Measurements from ENCODE around the gene NMRK1.

Gene NMRK1

GRCh38 chr9:75104607-75105006, 16.7 kb upstream of the NMRK1 start:
- H3K9ac ChIP-seq (ENCODE audit: low read length) = no peak overlapping the region
- DNase-seq = no peak
- H4K91ac ChIP-seq (ENCODE audit: low read depth, low read length) = no peak overlapping the region

DNA sequence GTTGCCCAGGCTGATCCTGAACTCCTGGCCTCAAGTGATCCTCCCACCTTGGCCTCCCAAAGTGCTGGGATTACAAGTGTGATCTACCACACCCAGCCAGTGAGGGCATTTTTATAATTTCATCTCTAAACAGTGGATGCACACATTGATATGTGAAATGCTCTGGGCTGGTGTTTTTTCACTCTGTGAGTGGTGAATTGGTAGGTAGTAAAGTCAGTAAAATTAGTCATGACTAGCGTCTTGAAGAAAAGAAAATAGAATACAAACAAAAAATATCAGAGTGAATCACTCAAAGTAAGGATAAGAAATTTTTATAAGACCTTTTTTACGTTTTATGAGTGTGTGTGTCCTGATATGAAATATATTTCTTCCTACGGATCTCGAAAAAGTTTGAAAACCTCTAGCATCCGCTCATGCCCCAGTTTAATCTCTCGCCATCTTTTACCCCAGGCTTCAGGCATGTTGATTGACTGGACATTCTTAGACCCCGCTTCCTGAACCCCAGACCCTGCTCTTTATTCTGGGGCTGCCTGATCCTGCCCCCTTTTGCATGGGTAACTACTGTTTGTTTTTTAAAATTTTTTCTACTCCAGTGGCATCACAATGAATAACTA, 14.3 kb upstream of the NMRK1 start:
- peaks cover 0 to 2% of the 10 kb centered on the region in 2 experiments for H3K36me3 ChIP-seq (ENCODE audit: control insufficient read depth in 1 of 2, insufficient read depth in 2 of 2, low read length in 2 of 2)
- no peak overlapping the region for H3K14ac ChIP-seq (ENCODE audit: low read length)
- no peak overlapping the region for H3K23ac ChIP-seq (ENCODE audit: low read length)
- H3K4me1 ChIP-seq (ENCODE audit: control insufficient read depth in 1 of 2, insufficient read depth in 2 of 2, low read length in 2 of 2) = peaks cover 5 to 14% of the 10 kb centered on the region in 2 experiments
- H3K79me2 ChIP-seq (ENCODE audit: control insufficient read depth, insufficient read depth, low read length, poor library complexity) = peaks cover 7% of the 10 kb centered on the region
- H3K4me2 ChIP-seq (ENCODE audit: low read length) = no peak overlapping the region
- no peak overlapping the region for H4K8ac ChIP-seq (ENCODE audit: low read depth, low read length)
- H2AK5ac ChIP-seq (ENCODE audit: low read length) = peak overlapping the region; percentile 43
- no peak overlapping the region for H2BK5ac ChIP-seq (ENCODE audit: low read depth, low read length, poor library complexity)
- no CpG with 5 or more reads among the region's 7 CpGs for WGBS (ENCODE audit: extremely low coverage, insufficient coverage, insufficient read length)
- no peak overlapping the region for H3K27ac ChIP-seq (ENCODE audit: low read depth, low read length)
- no peaks in the 10 kb centered on the region for H3K27me3 ChIP-seq (ENCODE audit: insufficient read depth, low read length)
- no peak overlapping the region for H3K9ac ChIP-seq (ENCODE audit: low read length)
- no peak overlapping the region for H4K12ac ChIP-seq (ENCODE audit: low read depth, low read length)
- peak overlapping the region; percentile 70 for H3K4ac ChIP-seq (ENCODE audit: low read depth, low read length)
- H2BK120ac ChIP-seq (ENCODE audit: insufficient read depth, low read length, poor library complexity) = no peak overlapping the region
- no peak overlapping the region for H2AFZ ChIP-seq (ENCODE audit: insufficient read depth, low read length, poor library complexity)
- H3K18ac ChIP-seq (ENCODE audit: low read length) = no peak overlapping the region
- DNase-seq = no peak
- no peak overlapping the region for H3K4me3 ChIP-seq (ENCODE audit: low read depth, low read length)
- no peaks in the 10 kb centered on the region for H3K9me3 ChIP-seq (ENCODE audit: insufficient read depth, low read depth, low read length)
- H4K91ac ChIP-seq (ENCODE audit: low read depth, low read length) = no peak overlapping the region
- H3K79me1 ChIP-seq (ENCODE audit: low read length) = peaks cover 2% of the 10 kb centered on the region
- peak overlapping the region; percentile 56 for H2BK12ac ChIP-seq (ENCODE audit: low read length)

More at GRCh38 chr9:75104607-75105006, 16.7 kb upstream of the NMRK1 start:
- Histone ChIP-seq H3K4me3 (ENCODE audit: low read depth, low read length) (no peak overlapping the region), H3K4ac (ENCODE audit: low read depth, low read length) (no peak overlapping the region), H3K4me2 (ENCODE audit: low read length) (no peak overlapping the region), H3K27ac (ENCODE audit: low read depth, low read length) (no peak overlapping the region), H2BK5ac (ENCODE audit: low read depth, low read length, poor library complexity) (no peak overlapping the region), H3K9me3 (ENCODE audit: insufficient read depth, low read depth, low read length) (no peaks in the 10 kb centered on the region), H3K79me2 (ENCODE audit: control insufficient read depth, insufficient read depth, low read length, poor library complexity) (peaks cover 7% of the 10 kb centered on the region), H2BK12ac (ENCODE audit: low read length) (no peak overlapping the region), H4K12ac (ENCODE audit: low read depth, low read length) (no peak overlapping the region), H2BK120ac (ENCODE audit: insufficient read depth, low read length, poor library complexity) (no peak overlapping the region), H3K14ac (ENCODE audit: low read length) (no peak overlapping the region), H4K8ac (ENCODE audit: low read depth, low read length) (no peak overlapping the region), H3K18ac (ENCODE audit: low read length) (no peak overlapping the region), H3K23ac (ENCODE audit: low read length) (no peak overlapping the region), H2AK5ac (ENCODE audit: low read length) (no peak overlapping the region), H2AFZ (ENCODE audit: insufficient read depth, low read length, poor library complexity) (no peak overlapping the region), H3K79me1 (ENCODE audit: low read length) (peaks cover 2% of the 10 kb centered on the region), H3K27me3 (ENCODE audit: insufficient read depth, low read length) (no peaks in the 10 kb centered on the region), H3K4me1 (ENCODE audit: control insufficient read depth in 1 of 2, insufficient read depth in 2 of 2, low read length in 2 of 2) (peaks cover 5 to 14% of the 10 kb centered on the region in 2 experiments), H3K36me3 (ENCODE audit: control insufficient read depth in 1 of 2, insufficient read depth in 2 of 2, low read length in 2 of 2) (peaks cover 0 to 2% of the 10 kb centered on the region in 2 experiments)
- WGBS (ENCODE audit: extremely low coverage, insufficient coverage, insufficient read length) = no CpG with 5 or more reads among the region's 3 CpGs

DNA sequence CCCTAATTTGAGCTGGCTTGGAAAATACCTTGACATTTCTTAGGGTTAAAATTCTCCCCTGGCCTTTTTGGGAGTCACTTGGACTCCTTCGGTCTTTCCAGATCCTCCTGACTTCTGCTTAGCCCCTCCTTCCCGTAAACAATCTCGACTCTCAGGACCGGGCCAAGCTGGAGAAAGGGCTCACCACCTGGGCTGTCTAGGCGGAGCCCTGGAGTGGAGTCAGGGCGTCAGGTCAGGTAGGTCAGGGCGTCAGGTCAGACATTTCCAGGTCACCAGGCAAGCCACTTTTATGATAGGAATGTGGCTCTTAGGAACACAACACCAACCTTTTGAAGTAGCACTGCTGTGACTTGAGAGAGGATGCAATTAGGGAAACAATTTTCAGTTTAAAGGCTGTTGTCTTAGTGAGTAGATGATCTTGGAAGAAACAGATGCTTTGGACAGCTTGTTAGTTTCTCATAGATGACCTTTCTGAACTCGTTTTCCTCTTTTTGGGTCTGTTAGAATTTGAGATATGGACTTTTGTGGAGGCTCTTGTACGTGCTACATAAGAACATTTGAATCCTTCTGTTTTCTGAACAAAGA, 13.1 kb upstream of the NMRK1 start:
- peaks cover 2% of the 10 kb centered on the region for H3K79me1 ChIP-seq (ENCODE audit: low read length)
- H3K27me3 ChIP-seq (ENCODE audit: insufficient read depth, low read length) = no peaks in the 10 kb centered on the region
- H3K27ac ChIP-seq (ENCODE audit: low read depth, low read length) = peak overlapping the region; percentile 79
- no peak overlapping the region for H3K14ac ChIP-seq (ENCODE audit: low read length)
- H3K23ac ChIP-seq (ENCODE audit: low read length) = no peak overlapping the region
- no peak overlapping the region for H2AK5ac ChIP-seq (ENCODE audit: low read length)
- peak overlapping the region; percentile 72 for H2BK5ac ChIP-seq (ENCODE audit: low read depth, low read length, poor library complexity)
- peaks cover 7% of the 10 kb centered on the region for H3K79me2 ChIP-seq (ENCODE audit: control insufficient read depth, insufficient read depth, low read length, poor library complexity)
- DNase-seq = peak; percentile 48 to 58
- H3K4me1 ChIP-seq (ENCODE audit: control insufficient read depth in 1 of 2, insufficient read depth in 2 of 2, low read length in 2 of 2) = peaks cover 9 to 21% of the 10 kb centered on the region in 2 experiments
- H4K8ac ChIP-seq (ENCODE audit: low read depth, low read length) = no peak overlapping the region
- H4K12ac ChIP-seq (ENCODE audit: low read depth, low read length) = no peak overlapping the region
- WGBS (ENCODE audit: extremely low coverage, insufficient coverage, insufficient read length) = no CpG with 5 or more reads among the region's 9 CpGs
- H2BK12ac ChIP-seq (ENCODE audit: low read length) = no peak overlapping the region
- H3K36me3 ChIP-seq (ENCODE audit: control insufficient read depth in 1 of 2, insufficient read depth in 2 of 2, low read length in 2 of 2) = peaks cover 0 to 2% of the 10 kb centered on the region in 2 experiments
- peak overlapping the region; percentile 34 for H3K4me2 ChIP-seq (ENCODE audit: low read length)
- no peak overlapping the region for H3K9ac ChIP-seq (ENCODE audit: low read length)
- peak overlapping the region; percentile 79 for H2BK120ac ChIP-seq (ENCODE audit: insufficient read depth, low read length, poor library complexity)
- no peaks in the 10 kb centered on the region for H3K9me3 ChIP-seq (ENCODE audit: insufficient read depth, low read depth, low read length)
- H3K4me3 ChIP-seq (ENCODE audit: low read depth, low read length) = no peak overlapping the region
- H3K4ac ChIP-seq (ENCODE audit: low read depth, low read length) = no peak overlapping the region
- no peak overlapping the region for H3K18ac ChIP-seq (ENCODE audit: low read length)
- peak overlapping the region; percentile 7 for H4K91ac ChIP-seq (ENCODE audit: low read depth, low read length)
- H2AFZ ChIP-seq (ENCODE audit: insufficient read depth, low read length, poor library complexity) = no peak overlapping the region

- no peaks in the 10 kb centered on the region for H3K27me3 ChIP-seq (ENCODE audit: insufficient read depth, low read length)
- H4K91ac ChIP-seq (ENCODE audit: low read depth, low read length) = no peak overlapping the region
- H3K36me3 ChIP-seq (ENCODE audit: control insufficient read depth in 1 of 2, insufficient read depth in 2 of 2, low read length in 2 of 2) = no peaks in the 10 kb centered on the region
- no peak overlapping the region for H3K14ac ChIP-seq (ENCODE audit: low read length)
- peak in 1 of 2 donors; percentile 73 for DNase-seq
- no peak overlapping the region for H2AFZ ChIP-seq (ENCODE audit: insufficient read depth, low read length, poor library complexity)
- no peak overlapping the region for H2BK120ac ChIP-seq (ENCODE audit: insufficient read depth, low read length, poor library complexity)
- no peak overlapping the region for H3K18ac ChIP-seq (ENCODE audit: low read length)
- no peak overlapping the region for H3K27ac ChIP-seq (ENCODE audit: low read depth, low read length)
- H4K8ac ChIP-seq (ENCODE audit: low read depth, low read length) = no peak overlapping the region
- H2BK12ac ChIP-seq (ENCODE audit: low read length) = no peak overlapping the region
- no peak overlapping the region for H2AK5ac ChIP-seq (ENCODE audit: low read length)
- no peak overlapping the region for H3K9ac ChIP-seq (ENCODE audit: low read length)
- H3K4me1 ChIP-seq (ENCODE audit: control insufficient read depth in 1 of 2, insufficient read depth in 2 of 2, low read length in 2 of 2) = peaks cover 12 to 23% of the 10 kb centered on the region in 2 experiments
- no peak overlapping the region for H4K12ac ChIP-seq (ENCODE audit: low read depth, low read length)
- no peak overlapping the region for H3K4me2 ChIP-seq (ENCODE audit: low read length)
- peaks cover 2% of the 10 kb centered on the region for H3K79me2 ChIP-seq (ENCODE audit: control insufficient read depth, insufficient read depth, low read length, poor library complexity)
- H3K4ac ChIP-seq (ENCODE audit: low read depth, low read length) = no peak overlapping the region
- no peak overlapping the region for H2BK5ac ChIP-seq (ENCODE audit: low read depth, low read length, poor library complexity)
- WGBS (ENCODE audit: extremely low coverage, insufficient coverage, insufficient read length) = no CpG with 5 or more reads among the region's 4 CpGs
- peaks cover 5% of the 10 kb centered on the region for H3K79me1 ChIP-seq (ENCODE audit: low read length)
- H3K4me3 ChIP-seq (ENCODE audit: low read depth, low read length) = no peak overlapping the region
- no peak overlapping the region for H3K23ac ChIP-seq (ENCODE audit: low read length)
- no peaks in the 10 kb centered on the region for H3K9me3 ChIP-seq (ENCODE audit: insufficient read depth, low read depth, low read length)
These were observed 8.8 kb upstream of the NMRK1 start for GRCh38 chr9:75096796-75097195.
